ENCODE results near the gene MACROD1.

GRCh38 chr11:64065141-64065465, 100.8 kb downstream of the MACROD1 start:
- TF ChIP-seq, protein P1, sequence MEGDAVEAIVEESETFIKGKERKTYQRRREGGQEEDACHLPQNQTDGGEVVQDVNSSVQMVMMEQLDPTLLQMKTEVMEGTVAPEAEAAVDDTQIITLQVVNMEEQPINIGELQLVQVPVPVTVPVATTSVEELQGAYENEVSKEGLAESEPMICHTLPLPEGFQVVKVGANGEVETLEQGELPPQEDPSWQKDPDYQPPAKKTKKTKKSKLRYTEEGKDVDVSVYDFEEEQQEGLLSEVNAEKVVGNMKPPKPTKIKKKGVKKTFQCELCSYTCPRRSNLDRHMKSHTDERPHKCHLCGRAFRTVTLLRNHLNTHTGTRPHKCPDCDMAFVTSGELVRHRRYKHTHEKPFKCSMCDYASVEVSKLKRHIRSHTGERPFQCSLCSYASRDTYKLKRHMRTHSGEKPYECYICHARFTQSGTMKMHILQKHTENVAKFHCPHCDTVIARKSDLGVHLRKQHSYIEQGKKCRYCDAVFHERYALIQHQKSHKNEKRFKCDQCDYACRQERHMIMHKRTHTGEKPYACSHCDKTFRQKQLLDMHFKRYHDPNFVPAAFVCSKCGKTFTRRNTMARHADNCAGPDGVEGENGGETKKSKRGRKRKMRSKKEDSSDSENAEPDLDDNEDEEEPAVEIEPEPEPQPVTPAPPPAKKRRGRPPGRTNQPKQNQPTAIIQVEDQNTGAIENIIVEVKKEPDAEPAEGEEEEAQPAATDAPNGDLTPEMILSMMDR (IDR thresholded peaks at IDR 0.05 in 8 of 11, conservative IDR thresholded peaks at IDR 0.05 in 3 of 11), result no peak
- no peak for TF ChIP-seq POLR2AphosphoS5 (IDR thresholded peaks at IDR 0.05)

Measured in spleen (tissue), 7 donors.